Transverse colon (tissue), 4 donors: ENCODE results near the gene KDF1.

Source experiments
- EP300 ChIP-seq: sonication (generic); formaldehyde crosslinking; IDR thresholded peaks from one replicate; pipeline ENCODE4 v1.6.1; 2017; ENCODE audit warnings: antibody characterized with exemption, low read depth
- POLR2A ChIP-seq: fragments of 450-650 bp; IDR thresholded peaks from one replicate; pipeline ENCODE4 v1.6.1; 2016; ENCODE audit warnings: antibody characterized with exemption, mild to moderate bottlenecking, moderate library complexity
- POLR2AphosphoS5 ChIP-seq, 3 donors: sonication (generic); formaldehyde crosslinking; IDR thresholded peaks; one replicate each; pipeline ENCODE4 v1.6.1; 2016; ENCODE audit warnings: antibody characterized with exemption in 3 of 3
- TF ChIP-seq, protein P1 (sequence below), 5 experiments: fragments of 200-600 bp in 3 of 5; fragments of 450-650 bp in 2 of 5; sonication (generic) in 3 of 5; IDR thresholded peaks; 1 replicate in 2 of 5; 2 replicates in 3 of 5; pipeline ENCODE4 v1.5.1; 2016 to 2017; ENCODE audit warnings: antibody characterized with exemption in 5 of 5, inconsistent platforms in 3 of 5, mild to moderate bottlenecking in 2 of 5, moderate library complexity in 1 of 5

DNA sequence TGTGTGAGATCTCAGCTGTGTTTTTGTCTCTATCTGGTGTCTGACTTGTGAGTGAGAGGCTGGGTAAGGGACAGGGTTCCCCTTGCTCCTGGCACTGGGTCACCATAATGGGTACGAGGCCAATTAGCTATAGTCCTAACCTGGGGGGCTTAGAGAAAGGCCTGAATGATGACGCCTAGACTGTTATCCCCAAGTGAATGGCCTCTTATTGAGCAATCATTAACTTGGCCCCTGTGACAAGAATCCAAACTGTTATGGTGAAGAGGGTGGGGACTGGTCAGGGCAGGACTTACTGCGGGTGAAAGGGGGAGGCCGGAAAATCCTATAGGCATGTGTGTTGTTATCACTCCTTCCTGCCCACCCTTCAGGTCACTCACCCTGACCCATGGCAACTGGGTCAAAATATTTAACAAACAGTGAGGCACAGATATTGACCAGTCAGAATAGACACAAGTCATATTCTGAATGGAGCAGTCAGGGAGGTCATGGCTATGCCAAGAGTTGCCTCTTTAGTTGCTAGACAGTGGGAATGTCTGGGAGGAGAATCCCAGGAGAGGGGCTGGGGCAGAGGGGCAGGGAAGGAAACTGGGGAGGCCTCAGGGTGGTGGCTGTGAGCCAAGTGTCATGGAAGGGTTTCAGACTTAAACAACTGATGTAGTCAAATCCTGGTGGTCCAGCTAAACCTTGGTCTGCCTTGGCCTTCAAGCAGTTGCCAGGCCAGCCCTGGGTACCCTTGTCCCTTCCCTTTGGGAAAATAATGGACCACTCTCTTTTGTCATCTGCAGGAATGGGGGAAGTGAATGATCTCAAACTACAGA lies 49.7 kb downstream of the KDF1 start:
- TF ChIP-seq, protein P1, sequence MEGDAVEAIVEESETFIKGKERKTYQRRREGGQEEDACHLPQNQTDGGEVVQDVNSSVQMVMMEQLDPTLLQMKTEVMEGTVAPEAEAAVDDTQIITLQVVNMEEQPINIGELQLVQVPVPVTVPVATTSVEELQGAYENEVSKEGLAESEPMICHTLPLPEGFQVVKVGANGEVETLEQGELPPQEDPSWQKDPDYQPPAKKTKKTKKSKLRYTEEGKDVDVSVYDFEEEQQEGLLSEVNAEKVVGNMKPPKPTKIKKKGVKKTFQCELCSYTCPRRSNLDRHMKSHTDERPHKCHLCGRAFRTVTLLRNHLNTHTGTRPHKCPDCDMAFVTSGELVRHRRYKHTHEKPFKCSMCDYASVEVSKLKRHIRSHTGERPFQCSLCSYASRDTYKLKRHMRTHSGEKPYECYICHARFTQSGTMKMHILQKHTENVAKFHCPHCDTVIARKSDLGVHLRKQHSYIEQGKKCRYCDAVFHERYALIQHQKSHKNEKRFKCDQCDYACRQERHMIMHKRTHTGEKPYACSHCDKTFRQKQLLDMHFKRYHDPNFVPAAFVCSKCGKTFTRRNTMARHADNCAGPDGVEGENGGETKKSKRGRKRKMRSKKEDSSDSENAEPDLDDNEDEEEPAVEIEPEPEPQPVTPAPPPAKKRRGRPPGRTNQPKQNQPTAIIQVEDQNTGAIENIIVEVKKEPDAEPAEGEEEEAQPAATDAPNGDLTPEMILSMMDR (IDR thresholded peaks at IDR 0.05): no peak
- TF ChIP-seq POLR2AphosphoS5 (IDR thresholded peaks at IDR 0.05): no peak
- no peak for TF ChIP-seq EP300
- no peak for TF ChIP-seq POLR2A
